ENCODE results near the gene SOAT2.

The SOAT2 gene

GRCh38 chr12:53133722-53134121 is 30.4 kb downstream of the SOAT2 start:
- no peak for TF ChIP-seq TAF1 (IDR thresholded peaks at IDR 0.05; ENCODE audit: borderline replicate concordance, insufficient read depth, low read length)
- TF ChIP-seq FOXP2 (optimal IDR thresholded peaks at IDR 0.05; ENCODE audit: borderline replicate concordance, extremely low read depth, extremely low read length, insufficient read depth), result no peak
- no peak for TF ChIP-seq SIN3A (IDR thresholded peaks at IDR 0.05; ENCODE audit: borderline replicate concordance, insufficient read depth, low read length)
- TF ChIP-seq POLR2AphosphoS5 (IDR thresholded peaks at IDR 0.05; ENCODE audit: low read depth, low read length), result no peak

DNA sequence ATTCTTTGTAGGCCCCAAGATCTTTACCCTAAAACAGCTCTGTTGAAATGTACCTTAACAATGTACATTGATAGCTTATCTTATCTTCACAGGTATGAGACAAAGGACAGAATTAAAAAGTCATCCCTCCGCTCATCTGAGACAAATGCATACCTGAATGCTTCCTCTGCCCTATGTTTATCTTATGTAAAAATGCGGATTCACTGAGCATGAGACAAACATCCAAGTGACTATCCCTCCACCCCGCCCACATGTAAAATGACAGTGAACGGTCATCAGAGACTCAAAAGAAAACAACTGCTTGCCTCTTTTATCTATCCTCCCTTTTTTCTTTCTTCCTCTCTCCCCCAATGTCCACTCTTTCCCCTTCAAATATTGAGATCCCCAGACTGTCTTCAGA is 40.1 kb downstream of the SOAT2 start:
- TF ChIP-seq FOXP2 (optimal IDR thresholded peaks at IDR 0.05; ENCODE audit: borderline replicate concordance, extremely low read depth, extremely low read length, insufficient read depth), result no peak
- no peak for TF ChIP-seq SIN3A (IDR thresholded peaks at IDR 0.05; ENCODE audit: borderline replicate concordance, insufficient read depth, low read length)
- no peak for TF ChIP-seq TAF1 (IDR thresholded peaks at IDR 0.05; ENCODE audit: borderline replicate concordance, insufficient read depth, low read length)
- no peak for TF ChIP-seq POLR2AphosphoS5 (IDR thresholded peaks at IDR 0.05; ENCODE audit: low read depth, low read length)
- no peak for TF ChIP-seq REST (IDR thresholded peaks at IDR 0.05; ENCODE audit: insufficient read depth in 1 of 2, low read depth in 2 of 2, low read length in 2 of 2)

DNA sequence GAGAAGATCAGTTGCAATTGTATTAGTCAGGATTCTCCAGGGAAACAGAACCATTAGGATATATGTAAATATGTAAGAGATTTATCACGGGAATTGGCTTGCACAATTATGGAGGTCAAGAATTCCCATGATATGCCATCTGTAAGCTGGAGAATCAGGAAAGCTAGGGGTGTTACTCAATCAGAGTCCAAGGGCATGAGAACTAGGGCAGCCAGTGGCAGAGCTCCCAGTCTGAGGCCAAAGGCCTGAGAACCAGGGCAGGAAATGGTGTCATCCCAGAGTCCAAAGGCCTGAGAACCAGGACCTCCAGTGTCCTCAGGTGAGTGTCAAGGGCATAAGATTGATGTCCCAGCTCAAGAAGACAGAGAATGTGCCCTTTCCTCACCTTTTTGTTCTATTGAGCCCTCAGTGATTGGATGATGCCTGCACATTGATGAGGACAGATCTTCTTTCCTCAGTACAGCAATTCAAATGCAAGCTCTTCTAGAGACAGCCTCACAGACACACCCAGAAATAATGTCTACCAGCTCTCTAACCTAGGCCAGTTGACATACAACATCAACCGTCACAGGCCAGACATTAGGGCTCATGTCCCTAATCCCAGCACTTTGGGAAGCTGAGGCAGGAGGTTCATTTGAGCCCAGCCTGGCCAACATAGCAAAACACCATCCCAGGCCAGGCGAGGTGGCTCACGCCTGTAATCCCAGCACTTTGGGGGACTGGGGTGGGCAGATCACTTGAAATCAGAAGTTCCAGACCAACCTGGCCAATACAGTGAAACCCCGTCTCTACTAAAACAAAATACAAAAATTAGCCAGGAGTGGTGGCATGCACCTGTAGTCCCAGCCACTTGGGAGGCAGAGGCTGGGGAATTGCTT is 42.3 kb downstream of the SOAT2 start:
- TF ChIP-seq SIN3A (IDR thresholded peaks at IDR 0.05; ENCODE audit: borderline replicate concordance, insufficient read depth, low read length) (no peak), FOXP2 (optimal IDR thresholded peaks at IDR 0.05; ENCODE audit: borderline replicate concordance, extremely low read depth, extremely low read length, insufficient read depth) (no peak), REST (IDR thresholded peaks at IDR 0.05; ENCODE audit: insufficient read depth in 1 of 2, low read depth in 2 of 2, low read length in 2 of 2) (no peak), TAF1 (IDR thresholded peaks at IDR 0.05; ENCODE audit: borderline replicate concordance, insufficient read depth, low read length) (no peak), POLR2AphosphoS5 (IDR thresholded peaks at IDR 0.05; ENCODE audit: low read depth, low read length) (no peak)

DNA sequence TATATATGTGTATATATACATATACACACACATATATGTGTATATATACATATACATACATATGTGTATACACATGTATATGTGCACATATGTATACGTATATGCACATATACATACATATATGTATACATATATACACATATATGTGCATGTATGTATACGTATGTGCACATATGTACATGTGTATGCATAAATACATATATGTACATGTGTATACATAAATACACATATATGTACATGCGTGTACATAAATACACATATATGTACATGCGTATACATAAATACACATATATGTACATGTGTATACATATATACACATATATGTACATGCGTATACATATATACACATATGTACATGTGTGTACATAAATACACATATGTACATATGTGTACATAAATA is 43.9 kb downstream of the SOAT2 start:
- TF ChIP-seq REST (IDR thresholded peaks at IDR 0.05; ENCODE audit: insufficient read depth in 1 of 2, low read depth in 2 of 2, low read length in 2 of 2) (no peak), FOXP2 (optimal IDR thresholded peaks at IDR 0.05; ENCODE audit: borderline replicate concordance, extremely low read depth, extremely low read length, insufficient read depth) (no peak), SIN3A (IDR thresholded peaks at IDR 0.05; ENCODE audit: borderline replicate concordance, insufficient read depth, low read length) (no peak), POLR2AphosphoS5 (IDR thresholded peaks at IDR 0.05; ENCODE audit: low read depth, low read length) (no peak), TAF1 (IDR thresholded peaks at IDR 0.05; ENCODE audit: borderline replicate concordance, insufficient read depth, low read length) (no peak)

DNA sequence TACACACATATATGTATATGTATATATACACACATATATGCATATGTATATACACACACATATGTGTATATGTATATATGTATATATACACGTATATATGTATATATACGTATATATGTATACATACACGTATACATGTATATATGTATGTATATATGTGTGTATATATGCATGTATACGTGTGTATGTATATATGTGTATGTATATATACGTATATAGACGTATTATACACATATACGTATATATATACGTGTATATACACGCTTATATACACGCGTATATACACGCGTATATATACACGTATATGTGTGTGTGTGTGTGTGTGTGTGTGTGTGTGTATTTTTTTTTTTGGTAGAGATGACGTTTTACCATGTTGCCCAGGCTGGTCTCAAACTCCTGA is 44.4 kb downstream of the SOAT2 start:
- no peak for TF ChIP-seq TAF1 (IDR thresholded peaks at IDR 0.05; ENCODE audit: borderline replicate concordance, insufficient read depth, low read length)
- no peak for TF ChIP-seq REST (IDR thresholded peaks at IDR 0.05; ENCODE audit: insufficient read depth in 1 of 2, low read depth in 2 of 2, low read length in 2 of 2)
- TF ChIP-seq SIN3A (IDR thresholded peaks at IDR 0.05; ENCODE audit: borderline replicate concordance, insufficient read depth, low read length), result no peak
- no peak for TF ChIP-seq FOXP2 (optimal IDR thresholded peaks at IDR 0.05; ENCODE audit: borderline replicate concordance, extremely low read depth, extremely low read length, insufficient read depth)
- no peak for TF ChIP-seq POLR2AphosphoS5 (IDR thresholded peaks at IDR 0.05; ENCODE audit: low read depth, low read length)
